HG02571 (cell line): ENCODE data around the gene KANK3.
"Not testable (repeated sequence)": the region's sequence is repeated elsewhere in the genome, so short reads cannot be mapped to it uniquely, and the experiment has no call there.

ENCODE experiments used
- ATAC-seq: cut with Tn5 transposase; IDR thresholded peaks from one replicate; pipeline ENCODE4 v1.9.1; 2021; ENCODE audit warnings: mild to moderate bottlenecking, moderate library complexity; ENCODE audit not compliant: unreplicated experiment

KANK3 gene

GRCh38 chr19:8342684-8343482 lies at the start of gene KANK3:
KANK3 (minus strand) TSS chr19:8343262; CDS start chr19:8337828, 5,434 bp downstream.
- peak; percentile 86 for ATAC-seq

- ATAC-seq, result no peak
These were observed 49.0 kb upstream of the KANK3 start for GRCh38 chr19:8392017-8392591.

- no peak for ATAC-seq
These were observed 48.3 kb upstream of the KANK3 start for GRCh38 chr19:8391198-8392016.

- peak; percentile 42 for ATAC-seq
These were observed 47.5 kb upstream of the KANK3 start for GRCh38 chr19:8390617-8390981.

GRCh38 chr19:8389891-8390616 lies 47.0 kb upstream of the KANK3 start, which contains the start of gene RAB11B:
RAB11B (plus strand) TSS chr19:8390360; CDS start chr19:8390417, 57 bp downstream.
- peak; percentile 88 for ATAC-seq

GRCh38 chr19:8388612-8388958 lies 45.5 kb upstream of the KANK3 start:
- no peak for ATAC-seq

- no peak for ATAC-seq
These were observed 44.9 kb upstream of the KANK3 start for GRCh38 chr19:8387688-8388611.

GRCh38 chr19:8386990-8387389 lies 43.9 kb upstream of the KANK3 start:
- no peak for ATAC-seq

GRCh38 chr19:8386419-8386818 lies 43.4 kb upstream of the KANK3 start:
- ATAC-seq, result not testable (repeated sequence)

- ATAC-seq, result not testable (repeated sequence)
These were observed 42.5 kb upstream of the KANK3 start for GRCh38 chr19:8385566-8385965.

- not testable (repeated sequence) for ATAC-seq
These were observed 42.0 kb upstream of the KANK3 start for GRCh38 chr19:8385103-8385502.

- not testable (repeated sequence) for ATAC-seq
These were observed 41.5 kb upstream of the KANK3 start for GRCh38 chr19:8384569-8384968.

GRCh38 chr19:8379156-8379891 lies 36.3 kb upstream of the KANK3 start:
- not testable (repeated sequence) for ATAC-seq

GRCh38 chr19:8377598-8377997 lies 34.5 kb upstream of the KANK3 start:
- ATAC-seq, result no peak

- not testable (repeated sequence) for ATAC-seq
These were observed 33.4 kb upstream of the KANK3 start for GRCh38 chr19:8376373-8376974.

GRCh38 chr19:8375766-8376165 lies 32.7 kb upstream of the KANK3 start:
- ATAC-seq, result not testable (repeated sequence)

- no peak for ATAC-seq
These were observed 31.1 kb upstream of the KANK3 start for GRCh38 chr19:8373867-8374813.
